ENCODE results near the gene RCSD1.
A peak's percentile ranks its signal among the peaks of the same experiment; 100 is the strongest.

Gene RCSD1

DNA sequence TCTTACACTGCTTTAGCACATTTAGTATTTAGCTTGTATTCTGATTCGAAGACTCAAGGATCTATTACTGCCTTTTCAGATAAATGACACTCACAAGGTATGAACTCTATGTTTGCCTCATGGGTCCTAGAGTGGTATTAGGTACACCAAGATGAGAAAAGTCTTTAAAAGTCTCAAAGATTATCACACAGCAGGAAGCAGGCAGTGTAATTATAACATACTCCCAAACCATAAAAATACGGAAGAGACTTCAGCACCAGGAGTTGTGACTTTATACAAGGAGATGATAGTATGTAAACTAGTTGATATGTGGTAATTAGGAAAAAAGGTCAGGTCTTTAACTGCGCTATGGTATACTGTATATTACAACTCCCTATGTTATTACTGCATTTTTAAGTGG is 11.2 kb upstream of the RCSD1 start:
- Histone ChIP-seq H3K4me3 (ENCODE audit: low read depth in 1 of 2, low read length in 2 of 2) (no peak overlapping the region), H3K27me3 (ENCODE audit: low read depth, low read length) (no peaks in the 10 kb centered on the region), H3K36me3 (ENCODE audit: control insufficient read depth in 1 of 2, insufficient read depth in 2 of 2, low read length in 2 of 2) (no peaks in the 10 kb centered on the region), H3K4me1 (ENCODE audit: control insufficient read depth in 1 of 2, insufficient read depth in 2 of 2, low read length in 2 of 2) (peaks cover 0 to 5% of the 10 kb centered on the region in 2 donors), H3K9me3 (ENCODE audit: control insufficient read depth in 1 of 2, low read length in 2 of 2) (peaks cover 0 to 7% of the 10 kb centered on the region in 2 donors), H3K27ac (ENCODE audit: low read length) (no peak overlapping the region)

DNA sequence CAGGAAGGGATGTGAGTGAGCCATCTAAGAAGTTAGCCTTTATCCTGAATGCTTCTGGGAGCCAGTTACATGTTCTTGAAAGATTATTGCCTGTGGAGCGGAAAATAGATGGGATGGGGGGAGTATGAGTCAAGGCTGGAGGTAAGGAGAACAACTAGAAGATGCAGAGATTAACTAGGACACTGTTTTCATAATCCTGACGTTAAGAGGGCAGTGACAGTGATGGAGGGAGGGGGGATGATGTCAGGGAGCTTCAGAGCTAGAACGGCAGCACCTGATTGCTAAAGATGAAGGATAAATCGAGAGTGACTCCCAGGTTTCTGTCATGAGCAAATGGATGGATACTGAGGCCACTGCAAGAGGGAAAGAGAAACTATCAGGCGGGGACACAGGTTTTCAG is 10.0 kb upstream of the RCSD1 start:
- H3K4me1 ChIP-seq (ENCODE audit: control insufficient read depth in 1 of 2, insufficient read depth in 2 of 2, low read length in 2 of 2) = peaks cover 0 to 5% of the 10 kb centered on the region in 2 donors
- H3K36me3 ChIP-seq (ENCODE audit: control insufficient read depth in 1 of 2, insufficient read depth in 2 of 2, low read length in 2 of 2) = no peaks in the 10 kb centered on the region
- no peak overlapping the region for H3K27ac ChIP-seq (ENCODE audit: low read length)
- peaks cover 0 to 6% of the 10 kb centered on the region in 2 donors for H3K9me3 ChIP-seq (ENCODE audit: control insufficient read depth in 1 of 2, low read length in 2 of 2)
- no peak overlapping the region for H3K4me3 ChIP-seq (ENCODE audit: low read depth in 1 of 2, low read length in 2 of 2)
- no peaks in the 10 kb centered on the region for H3K27me3 ChIP-seq (ENCODE audit: low read depth, low read length)

DNA sequence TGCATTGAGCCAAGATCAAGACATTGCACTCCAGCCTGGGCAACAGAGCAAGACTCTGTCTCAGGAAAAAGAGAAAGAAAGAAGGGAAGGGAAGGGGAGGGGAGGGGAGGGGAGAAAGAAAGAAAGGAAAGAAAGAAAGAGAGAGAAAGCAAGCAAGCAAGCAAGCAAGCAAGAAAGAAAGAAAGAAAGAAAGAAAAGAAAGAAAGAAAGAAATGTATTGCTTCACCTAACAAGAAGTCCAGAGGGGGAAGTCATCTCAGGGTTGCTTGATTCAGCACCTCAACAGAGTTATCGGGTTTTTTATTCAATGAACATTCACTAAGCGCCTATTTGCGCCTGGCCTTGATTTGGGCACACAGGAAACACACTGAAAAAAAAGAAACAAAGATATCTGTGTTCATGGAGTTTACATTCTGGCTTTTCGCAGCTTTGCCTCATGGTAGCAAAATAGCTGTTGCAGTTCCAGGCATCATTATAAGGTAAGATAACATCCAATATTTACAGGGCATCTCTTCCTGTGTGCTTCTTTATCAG is 8.2 kb upstream of the RCSD1 start:
- Histone ChIP-seq H3K27ac (ENCODE audit: low read length) (no peak overlapping the region), H3K27me3 (ENCODE audit: low read depth, low read length) (no peaks in the 10 kb centered on the region), H3K36me3 (ENCODE audit: control insufficient read depth in 1 of 2, insufficient read depth in 2 of 2, low read length in 2 of 2) (no peaks in the 10 kb centered on the region), H3K4me3 (ENCODE audit: low read depth in 1 of 2, low read length in 2 of 2) (no peak overlapping the region), H3K9me3 (ENCODE audit: control insufficient read depth in 1 of 2, low read length in 2 of 2) (no peaks in the 10 kb centered on the region), H3K4me1 (ENCODE audit: control insufficient read depth in 1 of 2, insufficient read depth in 2 of 2, low read length in 2 of 2) (peaks cover 0 to 4% of the 10 kb centered on the region in 2 donors)

DNA sequence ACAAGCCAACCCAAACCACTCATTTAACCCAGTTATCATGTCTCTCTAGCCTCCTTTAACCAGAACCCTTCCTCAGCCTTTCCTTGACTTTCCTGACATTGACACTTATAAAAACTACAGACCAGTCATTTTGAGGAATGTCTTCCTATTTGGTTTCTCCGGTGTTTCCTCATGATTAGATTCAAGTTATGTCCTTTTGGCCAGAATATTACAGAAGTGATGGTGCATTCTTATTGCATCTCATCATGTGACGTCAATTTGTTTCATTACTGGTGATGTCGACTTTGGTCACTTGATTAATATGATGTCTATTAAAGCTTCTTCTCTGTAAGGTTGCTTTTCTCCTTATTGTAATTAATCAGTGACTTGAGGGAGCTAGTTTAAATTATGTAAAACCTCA is 6.1 kb upstream of the RCSD1 start:
- Histone ChIP-seq H3K4me3 (ENCODE audit: low read depth in 1 of 2, low read length in 2 of 2) (no peak overlapping the region), H3K27ac (ENCODE audit: low read length) (no peak overlapping the region), H3K36me3 (ENCODE audit: control insufficient read depth in 1 of 2, insufficient read depth in 2 of 2, low read length in 2 of 2) (no peaks in the 10 kb centered on the region), H3K9me3 (ENCODE audit: control insufficient read depth in 1 of 2, low read length in 2 of 2) (no peaks in the 10 kb centered on the region), H3K27me3 (ENCODE audit: low read depth, low read length) (no peaks in the 10 kb centered on the region), H3K4me1 (ENCODE audit: control insufficient read depth in 1 of 2, insufficient read depth in 2 of 2, low read length in 2 of 2) (peaks cover 6 to 8% of the 10 kb centered on the region in 2 donors)

DNA sequence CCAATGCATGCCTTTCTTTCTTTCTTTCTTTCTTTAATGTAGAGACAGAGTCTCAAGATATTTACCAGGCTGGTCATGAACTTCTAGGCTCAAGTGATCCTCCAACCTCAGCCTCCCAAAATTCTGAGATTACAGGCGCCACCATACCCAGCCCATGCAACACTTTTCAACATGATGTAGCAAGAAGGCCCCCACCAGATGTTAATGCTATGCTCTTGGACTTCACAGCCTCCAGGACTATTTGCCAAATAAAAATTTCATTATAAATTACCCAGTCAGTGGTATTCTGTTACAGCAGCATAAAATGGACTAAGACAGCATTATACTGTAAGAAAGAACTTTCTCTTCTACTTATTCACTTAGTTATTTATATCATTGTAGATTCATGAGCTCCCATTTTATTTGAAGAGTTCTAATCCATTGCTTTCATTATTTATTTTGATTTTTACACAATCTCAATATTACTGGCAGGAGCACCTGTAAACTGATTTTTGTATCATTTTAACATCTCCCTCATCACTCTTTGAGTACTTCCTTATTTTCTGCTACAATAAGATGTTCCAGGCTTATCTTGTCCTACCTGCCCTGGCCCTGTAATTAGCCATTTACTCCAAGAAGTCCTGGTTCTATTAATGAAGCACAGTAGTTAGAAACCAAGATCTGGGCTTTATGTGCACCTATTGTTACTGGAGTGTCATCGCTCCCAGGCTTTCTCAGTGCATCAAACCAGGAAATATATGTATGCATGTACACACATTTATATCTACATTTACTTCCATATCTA is 4.8 kb upstream of the RCSD1 start:
- H3K4me3 ChIP-seq (ENCODE audit: low read depth in 1 of 2, low read length in 2 of 2) = no peak overlapping the region
- no peaks in the 10 kb centered on the region for H3K9me3 ChIP-seq (ENCODE audit: control insufficient read depth in 1 of 2, low read length in 2 of 2)
- no peak overlapping the region for H3K27ac ChIP-seq (ENCODE audit: low read length)
- peaks cover 12 to 14% of the 10 kb centered on the region in 2 donors for H3K4me1 ChIP-seq (ENCODE audit: control insufficient read depth in 1 of 2, insufficient read depth in 2 of 2, low read length in 2 of 2)
- H3K36me3 ChIP-seq (ENCODE audit: control insufficient read depth in 1 of 2, insufficient read depth in 2 of 2, low read length in 2 of 2) = no peaks in the 10 kb centered on the region
- no peaks in the 10 kb centered on the region for H3K27me3 ChIP-seq (ENCODE audit: low read depth, low read length)

DNA sequence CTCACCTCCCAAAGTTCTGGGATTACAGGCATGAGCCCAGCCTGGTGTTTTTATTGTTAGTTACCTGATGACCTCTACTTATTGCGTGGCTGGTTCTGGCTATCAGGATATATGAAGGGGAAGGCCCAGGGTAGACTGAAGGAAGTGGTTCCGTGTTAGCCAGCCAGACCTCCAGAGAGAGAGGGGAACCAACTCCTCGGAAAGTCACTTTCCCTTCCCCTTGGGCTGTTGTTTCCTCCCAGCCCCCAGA is 2.5 kb upstream of the RCSD1 start:
- Histone ChIP-seq H3K9me3 (ENCODE audit: control insufficient read depth in 1 of 2, low read length in 2 of 2) (no peaks in the 10 kb centered on the region), H3K36me3 (ENCODE audit: control insufficient read depth in 1 of 2, insufficient read depth in 2 of 2, low read length in 2 of 2) (no peaks in the 10 kb centered on the region), H3K4me1 (ENCODE audit: control insufficient read depth in 1 of 2, insufficient read depth in 2 of 2, low read length in 2 of 2) (peaks cover 12 to 14% of the 10 kb centered on the region in 2 donors), H3K27me3 (ENCODE audit: low read depth, low read length) (no peaks in the 10 kb centered on the region), H3K27ac (ENCODE audit: low read length) (peak overlapping the region; percentile 77), H3K4me3 (ENCODE audit: low read depth in 1 of 2, low read length in 2 of 2) (no peak overlapping the region)

DNA sequence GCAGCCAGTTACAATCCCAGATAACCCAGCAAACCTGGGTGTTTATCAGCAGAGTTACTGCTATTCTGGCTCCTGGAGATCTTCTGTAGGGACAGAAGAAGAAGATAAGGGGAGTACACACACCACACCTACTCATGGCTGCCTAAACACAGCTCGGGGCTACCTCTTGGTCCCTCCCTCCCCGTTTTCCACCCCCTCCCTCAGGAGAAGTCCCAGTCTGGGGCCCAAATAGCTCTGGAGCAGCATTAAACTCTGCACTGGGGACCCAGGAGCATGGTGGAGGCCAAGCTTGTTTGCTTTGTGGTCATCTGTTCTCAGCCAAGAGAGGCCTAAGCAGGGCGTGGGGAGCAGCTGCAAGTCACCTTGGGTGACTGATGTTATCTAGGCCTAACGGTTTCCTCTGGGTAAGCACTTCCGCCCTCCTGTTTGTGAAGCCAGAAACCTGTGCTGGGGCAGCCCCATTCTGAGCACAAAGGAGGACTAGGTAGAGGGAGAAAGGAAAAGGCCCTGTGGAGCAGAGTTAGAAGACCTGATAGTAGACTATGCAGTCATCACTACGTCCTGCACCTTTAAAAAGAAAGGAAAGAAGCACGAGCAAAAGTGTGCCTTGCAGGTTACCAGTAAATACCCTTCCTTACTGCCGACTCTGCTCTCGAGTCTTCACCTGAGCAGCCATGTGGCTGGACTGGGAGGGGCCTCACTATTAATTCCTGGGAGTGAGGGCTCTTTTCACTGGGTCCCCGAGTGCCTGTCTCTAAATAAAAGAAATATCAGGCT is 2.0 kb upstream of the RCSD1 start:
- H3K4me1 ChIP-seq (ENCODE audit: control insufficient read depth in 1 of 2, insufficient read depth in 2 of 2, low read length in 2 of 2) = peaks cover 12 to 14% of the 10 kb centered on the region in 2 donors
- no peaks in the 10 kb centered on the region for H3K9me3 ChIP-seq (ENCODE audit: control insufficient read depth in 1 of 2, low read length in 2 of 2)
- peak overlapping the region; percentile 77 for H3K27ac ChIP-seq (ENCODE audit: low read length)
- H3K36me3 ChIP-seq (ENCODE audit: control insufficient read depth in 1 of 2, insufficient read depth in 2 of 2, low read length in 2 of 2) = no peaks in the 10 kb centered on the region
- no peaks in the 10 kb centered on the region for H3K27me3 ChIP-seq (ENCODE audit: low read depth, low read length)
- H3K4me3 ChIP-seq (ENCODE audit: low read depth in 1 of 2, low read length in 2 of 2) = no peak overlapping the region

DNA sequence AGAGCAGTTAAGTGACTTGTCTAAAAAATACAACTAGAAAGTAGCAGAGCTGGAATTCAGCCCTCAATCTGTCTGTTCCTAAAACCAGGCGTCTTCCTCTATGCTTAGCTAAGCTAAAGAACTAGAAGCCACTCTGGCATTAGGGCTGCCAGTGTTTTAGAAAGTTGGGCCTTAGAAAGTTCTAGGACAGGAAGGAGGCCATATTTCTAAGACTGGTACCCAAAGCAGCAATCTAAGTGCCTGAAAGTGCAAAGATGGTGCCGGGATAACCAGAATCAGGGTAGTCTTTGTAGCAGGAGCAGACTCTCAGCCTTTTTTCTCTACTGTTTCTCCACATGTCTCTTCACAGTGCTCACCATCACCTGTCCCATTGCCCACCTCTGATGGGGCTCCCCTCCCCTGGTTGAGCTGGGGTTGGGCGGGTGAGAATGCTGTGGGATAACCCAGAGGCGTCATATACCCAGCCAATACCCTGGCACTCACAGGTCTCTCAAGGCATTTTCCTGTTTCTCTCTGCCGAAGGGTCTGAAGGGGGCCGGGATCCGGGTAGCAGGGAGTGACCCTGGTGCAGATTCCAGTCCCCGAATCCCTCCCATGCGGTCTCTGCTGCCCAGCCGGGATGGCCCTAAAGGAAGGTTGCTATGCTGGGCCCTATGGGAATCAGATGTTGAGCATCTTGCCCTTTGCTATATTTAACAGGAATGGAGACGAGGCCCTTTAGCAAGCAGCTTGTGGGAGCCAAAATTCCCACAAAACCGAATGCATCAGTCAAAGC is 1.1 kb upstream of the RCSD1 start:
- Histone ChIP-seq H3K4me1 (ENCODE audit: control insufficient read depth in 1 of 2, insufficient read depth in 2 of 2, low read length in 2 of 2) (peaks cover 12 to 16% of the 10 kb centered on the region in 2 donors), H3K27ac (ENCODE audit: low read length) (peak overlapping the region; percentile 77), H3K9me3 (ENCODE audit: control insufficient read depth in 1 of 2, low read length in 2 of 2) (no peaks in the 10 kb centered on the region), H3K4me3 (ENCODE audit: low read depth in 1 of 2, low read length in 2 of 2) (peak overlapping the region in 1 of 2 donors; percentile 44), H3K27me3 (ENCODE audit: low read depth, low read length) (no peaks in the 10 kb centered on the region), H3K36me3 (ENCODE audit: control insufficient read depth in 1 of 2, insufficient read depth in 2 of 2, low read length in 2 of 2) (no peaks in the 10 kb centered on the region)

DNA sequence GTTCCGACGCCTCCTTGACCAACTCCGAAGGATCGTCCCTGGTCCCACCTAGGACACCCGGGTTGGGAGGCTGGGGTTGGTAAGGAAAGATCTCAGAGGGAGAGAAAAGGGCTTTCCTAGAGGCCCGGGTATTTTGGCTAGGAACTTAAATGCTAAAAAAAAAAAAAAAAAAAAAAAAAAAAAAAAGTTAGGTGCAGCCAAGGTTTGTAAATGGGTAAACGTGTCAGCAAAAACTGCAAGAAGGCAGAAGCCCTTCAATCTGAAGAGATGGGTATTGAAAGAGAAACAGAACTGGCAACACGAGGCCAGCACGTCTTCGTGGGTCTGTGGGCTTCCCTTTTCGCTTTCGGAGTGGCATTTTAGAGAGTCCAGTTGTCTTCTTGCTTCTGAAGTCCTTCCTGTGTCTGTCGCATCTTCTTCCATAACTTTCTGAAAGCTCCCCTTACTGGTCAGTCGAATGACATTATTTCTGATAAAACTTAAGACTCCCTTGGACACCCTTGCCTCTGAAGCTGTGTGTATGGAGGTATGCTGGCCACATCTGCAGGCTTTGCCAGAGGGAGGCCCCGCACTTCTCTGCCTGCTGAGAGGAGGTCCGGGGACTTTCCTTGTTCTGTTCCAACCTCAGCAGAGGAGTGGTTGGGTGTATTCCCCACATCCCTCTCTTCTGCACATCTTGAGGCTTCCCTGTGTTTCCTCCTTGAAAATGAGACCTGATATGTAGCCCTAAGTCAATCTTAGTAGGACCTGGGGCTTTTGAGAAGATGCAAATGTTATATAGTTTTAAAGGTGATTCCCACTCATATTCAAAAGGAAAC is 745 bp downstream of the RCSD1 start:
- H3K27ac ChIP-seq (ENCODE audit: low read length) = peak overlapping the region; percentile 65
- no peaks in the 10 kb centered on the region for H3K36me3 ChIP-seq (ENCODE audit: control insufficient read depth in 1 of 2, insufficient read depth in 2 of 2, low read length in 2 of 2)
- peak overlapping the region; percentile 53 to 77 for H3K4me3 ChIP-seq (ENCODE audit: low read depth in 1 of 2, low read length in 2 of 2)
- H3K27me3 ChIP-seq (ENCODE audit: low read depth, low read length) = no peaks in the 10 kb centered on the region
- H3K9me3 ChIP-seq (ENCODE audit: control insufficient read depth in 1 of 2, low read length in 2 of 2) = no peaks in the 10 kb centered on the region
- peaks cover 12 to 22% of the 10 kb centered on the region in 2 donors for H3K4me1 ChIP-seq (ENCODE audit: control insufficient read depth in 1 of 2, insufficient read depth in 2 of 2, low read length in 2 of 2)

DNA sequence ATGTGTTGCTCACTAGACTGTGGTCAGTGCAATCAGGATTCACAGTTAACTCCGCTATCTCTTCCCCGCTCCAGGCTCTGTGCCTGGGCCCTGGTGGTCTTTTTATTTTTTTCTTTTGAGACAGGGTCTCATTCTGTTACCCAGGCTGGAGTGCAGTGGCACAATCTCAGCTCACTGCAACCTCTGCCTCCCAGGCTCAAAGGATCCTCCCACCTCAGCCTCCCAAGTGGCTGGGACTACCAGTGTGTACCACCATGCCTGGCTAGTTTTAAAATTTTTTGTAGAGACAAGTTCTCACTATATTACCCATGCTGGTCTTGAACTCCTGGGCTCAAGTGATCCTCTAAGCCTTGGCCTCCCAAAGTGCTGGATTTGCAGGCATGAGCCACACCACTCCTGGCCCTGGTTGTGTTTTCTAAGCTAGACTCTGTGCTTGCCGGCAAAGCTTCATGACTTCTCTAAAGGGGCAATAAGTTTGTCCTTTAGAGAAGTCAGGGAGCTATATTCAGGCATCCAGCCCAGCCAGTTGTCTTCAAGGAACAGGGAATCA is 1.4 kb downstream of the RCSD1 start:
- no peaks in the 10 kb centered on the region for H3K27me3 ChIP-seq (ENCODE audit: low read depth, low read length)
- H3K4me1 ChIP-seq (ENCODE audit: control insufficient read depth in 1 of 2, insufficient read depth in 2 of 2, low read length in 2 of 2) = peaks cover 12 to 22% of the 10 kb centered on the region in 2 donors
- H3K9me3 ChIP-seq (ENCODE audit: control insufficient read depth in 1 of 2, low read length in 2 of 2) = no peaks in the 10 kb centered on the region
- H3K4me3 ChIP-seq (ENCODE audit: low read depth in 1 of 2, low read length in 2 of 2) = peak overlapping the region; percentile 53 to 77
- no peaks in the 10 kb centered on the region for H3K36me3 ChIP-seq (ENCODE audit: control insufficient read depth in 1 of 2, insufficient read depth in 2 of 2, low read length in 2 of 2)
- H3K27ac ChIP-seq (ENCODE audit: low read length) = peak overlapping the region; percentile 65

Measured in muscle layer of duodenum (tissue), 2 donors.